ENCODE data around the gene A1BG.
A peak's percentile ranks its signal among the peaks of the same experiment; 100 is the strongest.
"Not testable (repeated sequence)": the region's sequence is repeated elsewhere in the genome, so short reads cannot be mapped to it uniquely, and the experiment has no call there.

The A1BG gene

GRCh38 chr19:58356766-58357480 is 3.6 kb upstream of the A1BG start:
- DNase-seq (ENCODE audit: low read depth): peak; percentile 45

DNA sequence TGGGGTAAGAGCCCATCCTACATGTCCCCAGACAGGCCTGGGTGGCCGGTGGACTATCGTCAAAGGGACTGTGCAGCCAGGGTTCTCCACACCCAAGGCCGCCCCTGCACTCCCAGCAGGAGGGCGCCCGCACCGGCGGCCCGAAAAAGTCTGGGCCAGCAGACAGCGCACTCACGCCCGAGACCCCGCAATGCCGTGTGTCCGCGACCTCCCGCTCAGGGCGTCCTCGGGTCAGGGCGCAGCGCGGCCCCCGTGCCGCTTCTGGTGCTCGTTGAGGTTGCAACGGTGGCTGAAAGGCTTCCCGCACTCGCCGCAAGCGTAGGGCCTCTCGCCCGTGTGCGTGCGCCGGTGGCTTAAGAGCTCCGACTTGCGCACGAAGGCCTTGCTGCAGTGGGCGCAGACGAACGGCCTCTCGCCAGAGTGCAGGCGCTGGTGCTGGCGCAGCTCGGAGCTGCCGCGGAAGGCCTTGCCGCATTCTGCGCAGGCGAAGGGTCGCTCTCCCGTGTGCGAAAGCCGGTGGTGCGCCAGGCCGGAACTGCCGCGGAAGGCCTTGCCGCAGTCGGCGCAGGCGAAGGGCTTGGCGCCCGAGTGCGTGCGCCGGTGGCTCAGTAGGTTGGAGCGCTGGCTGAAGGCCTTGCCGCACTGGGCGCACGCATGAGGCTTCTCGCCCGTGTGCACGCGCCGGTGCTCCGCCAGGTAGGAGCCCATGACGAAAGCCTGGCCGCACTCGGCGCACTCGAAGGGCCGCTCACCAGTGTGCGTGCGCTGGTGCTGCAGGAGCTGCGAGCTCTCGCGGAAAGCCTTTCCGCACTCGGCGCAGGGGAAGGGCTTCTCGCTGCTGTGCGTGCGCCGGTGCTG is 2.8 kb upstream of the A1BG start:
- DNase-seq (ENCODE audit: low read depth): peak; percentile 46

GRCh38 chr19:58355215-58355796 is 2.0 kb upstream of the A1BG start:
- no peak for DNase-seq (ENCODE audit: low read depth)

GRCh38 chr19:58354478-58355030 is 1.3 kb upstream of the A1BG start:
- no peak for DNase-seq (ENCODE audit: low read depth)

GRCh38 chr19:58353717-58354477 is 605 bp upstream of the A1BG start:
- DNase-seq (ENCODE audit: low read depth): no peak

- no peak for DNase-seq (ENCODE audit: low read depth)
Observed at GRCh38 chr19:58351990-58352755, 1.1 kb downstream of the A1BG start.

- no peak for DNase-seq (ENCODE audit: low read depth)
Observed at GRCh38 chr19:58351558-58351878, 1.8 kb downstream of the A1BG start.

DNA sequence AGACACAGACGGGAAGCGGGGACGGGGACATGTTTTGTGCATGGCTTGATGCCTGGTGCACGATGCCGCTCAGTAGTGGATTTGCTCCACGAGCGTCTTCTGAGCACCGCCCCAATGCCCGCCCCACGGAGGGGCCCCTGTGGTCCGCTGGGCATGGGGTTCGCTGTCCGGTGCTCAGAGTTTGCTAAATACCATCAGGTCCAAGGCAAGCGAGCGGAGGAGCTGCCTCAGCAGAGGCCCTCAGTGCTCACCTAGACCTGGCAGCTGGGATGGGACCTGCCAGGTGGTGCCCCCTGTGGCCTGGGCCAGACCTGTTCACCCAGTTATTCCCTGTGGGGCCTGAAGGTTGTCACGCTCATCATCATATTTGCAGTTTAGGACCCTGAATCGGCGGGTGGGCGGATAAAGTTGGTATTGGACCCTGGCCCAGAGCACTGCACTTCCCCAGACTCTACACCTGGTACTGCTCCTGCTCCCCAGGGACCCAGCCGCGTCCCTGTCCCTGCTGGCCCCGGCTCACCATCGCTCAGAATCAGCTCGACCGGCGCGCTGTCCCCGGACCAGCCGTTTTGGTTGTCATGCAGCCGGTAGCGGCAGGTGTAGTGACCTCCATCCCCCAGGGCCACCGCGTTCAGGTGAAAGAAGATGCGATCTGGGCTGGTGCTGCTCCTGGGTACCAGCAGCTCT is 2.3 kb downstream of the A1BG start:
- DNase-seq (ENCODE audit: low read depth): no peak

GRCh38 chr19:58350001-58350861 is 3.1 kb downstream of the A1BG start:
- DNase-seq (ENCODE audit: low read depth): no peak

DNA sequence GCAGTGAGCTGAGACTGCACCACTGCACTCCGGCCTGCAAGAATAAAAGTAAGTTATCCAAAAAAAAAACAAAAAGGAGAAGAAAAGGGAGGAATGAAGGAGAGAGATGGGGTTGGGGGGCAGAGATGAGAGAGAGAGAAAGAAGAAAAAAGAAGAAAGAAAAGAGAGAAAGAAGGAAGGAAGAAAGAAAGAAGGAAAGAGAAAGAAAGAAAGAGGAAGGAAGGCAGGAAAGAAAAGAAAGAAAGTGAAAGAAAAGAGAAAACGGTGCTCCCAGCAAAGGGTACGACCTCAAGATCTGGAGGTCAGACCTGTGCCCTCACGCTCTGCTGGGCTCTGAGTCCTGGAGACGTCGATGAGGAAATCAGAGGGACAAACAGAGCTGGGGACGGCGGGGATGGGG is 3.7 kb downstream of the A1BG start:
- DNase-seq (ENCODE audit: low read depth): no peak

- DNase-seq (ENCODE audit: low read depth): not testable (repeated sequence)
Observed at GRCh38 chr19:58348080-58348479, 5.2 kb downstream of the A1BG start.

- peak; percentile 85 for DNase-seq (ENCODE audit: low read depth)
Observed at GRCh38 chr19:58346961-58347929, 6.0 kb downstream of the A1BG start.

- no peak for DNase-seq (ENCODE audit: low read depth)
Observed at GRCh38 chr19:58345558-58345957, 7.7 kb downstream of the A1BG start.

DNA sequence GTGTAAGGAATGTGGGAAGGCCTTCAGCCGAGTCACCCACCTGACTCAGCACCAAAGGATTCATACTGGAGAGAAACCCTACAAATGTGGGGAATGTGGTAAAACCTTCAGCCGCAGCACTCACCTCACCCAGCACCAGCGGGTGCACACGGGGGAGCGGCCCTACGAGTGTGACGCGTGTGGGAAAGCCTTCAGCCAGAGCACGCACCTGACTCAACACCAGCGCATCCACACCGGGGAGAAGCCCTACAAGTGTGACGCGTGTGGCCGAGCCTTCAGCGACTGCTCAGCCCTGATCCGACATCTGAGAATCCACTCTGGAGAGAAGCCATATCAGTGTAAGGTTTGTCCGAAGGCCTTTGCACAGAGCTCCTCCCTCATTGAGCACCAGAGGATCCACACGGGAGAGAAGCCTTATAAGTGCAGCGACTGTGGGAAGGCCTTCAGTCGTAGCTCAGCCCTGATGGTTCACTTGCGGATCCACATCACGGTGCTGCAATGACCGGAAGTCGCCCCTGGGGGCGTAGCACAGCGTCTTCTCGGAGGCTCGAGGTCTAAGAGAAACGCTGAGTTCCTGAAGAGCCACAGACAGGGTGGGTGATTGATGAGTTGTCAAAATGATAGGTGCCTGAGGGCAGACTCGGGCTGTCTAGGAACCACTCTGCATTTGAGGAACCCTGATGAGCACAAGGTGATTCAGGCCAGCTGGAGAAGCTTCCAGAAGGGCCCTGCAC is 14.3 kb downstream of the A1BG start:
- DNase-seq (ENCODE audit: low read depth): no peak

DNA sequence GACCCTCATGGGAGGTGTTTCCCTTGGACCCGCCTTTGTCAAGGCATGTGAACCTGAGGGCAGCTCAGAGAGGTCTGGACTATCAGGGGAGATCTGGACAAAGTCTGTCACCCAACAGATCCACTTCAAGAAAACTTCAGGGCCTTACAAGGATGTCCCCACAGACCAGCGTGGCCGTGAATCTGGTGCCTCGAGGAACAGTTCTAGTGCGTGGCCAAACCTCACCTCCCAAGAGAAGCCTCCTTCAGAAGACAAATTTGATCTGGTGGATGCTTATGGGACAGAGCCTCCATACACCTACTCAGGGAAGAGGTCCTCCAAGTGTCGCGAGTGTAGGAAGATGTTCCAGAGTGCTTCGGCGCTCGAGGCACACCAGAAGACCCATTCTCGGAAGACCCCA is 15.0 kb downstream of the A1BG start:
- no peak for DNase-seq (ENCODE audit: low read depth)

DNA sequence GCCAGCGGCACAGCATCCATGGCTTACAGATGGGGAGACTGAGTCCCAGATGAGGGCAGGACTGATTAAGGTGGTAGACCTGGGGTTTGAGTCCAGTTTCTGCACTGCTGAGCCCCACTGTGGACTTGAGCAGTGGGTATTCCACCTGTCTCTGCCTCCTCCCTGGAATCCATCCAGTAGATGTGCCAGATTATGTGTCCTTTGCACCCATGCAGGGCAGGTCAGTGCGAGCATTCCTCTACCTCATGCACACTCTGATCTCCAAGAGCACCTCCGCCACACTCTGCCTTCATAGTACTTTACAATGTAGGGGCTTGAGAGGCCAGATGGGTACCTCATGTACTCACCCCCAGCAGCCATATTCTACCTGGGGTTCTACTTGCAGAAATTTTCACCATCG is 16.5 kb downstream of the A1BG start:
- DNase-seq (ENCODE audit: low read depth): no peak

GRCh38 chr19:58336216-58336615 is 17.1 kb downstream of the A1BG start:
- DNase-seq (ENCODE audit: low read depth): no peak

DNA sequence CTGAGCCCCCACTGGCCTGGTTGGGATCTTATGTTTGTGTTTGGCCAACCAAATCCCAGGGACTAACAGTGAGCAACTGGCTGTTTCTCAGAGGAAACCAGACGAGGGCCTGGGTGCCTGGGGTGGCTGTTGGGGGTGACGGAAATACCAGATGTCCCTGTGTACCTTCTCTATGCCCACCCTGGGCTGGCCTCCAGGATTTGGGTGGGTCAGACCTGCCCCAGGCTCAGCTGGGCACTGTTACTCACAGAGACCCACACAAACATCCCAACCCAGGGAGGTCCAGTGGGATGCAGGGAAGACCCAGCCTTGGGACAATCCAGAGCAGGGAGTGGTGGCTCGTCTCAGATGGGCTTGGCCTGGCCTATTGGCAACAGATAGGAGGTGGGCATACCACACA is 17.7 kb downstream of the A1BG start:
- DNase-seq (ENCODE audit: low read depth): no peak

All from EH (cell line).